ENCODE data around the gene ZNF343. TPM values are rescaled to one million over a fixed set of nuclear protein-coding genes. Genes with fewer than 3 reads are reported as not detected.

The ZNF343 gene
- total RNA-seq, 2 experiments from 2014 or later, result 5.0 to 5.1 TPM

GRCh38 chr20:2480381-2480780, 28.3 kb downstream of the ZNF343 start:
- H3K27ac Mint-ChIP-seq, result no peak overlapping the region
- DNase-seq (no peak), ATAC-seq (ENCODE audit: poor library complexity) (no peak)
- H3K4me1 ChIP-seq (ENCODE audit: insufficient read depth, low read length), result no peaks in the 10 kb centered on the region
- peaks cover 2% of the 10 kb centered on the region for H3K9me3 Mint-ChIP-seq
- peaks cover 65% of the 10 kb centered on the region for H3K36me3 Mint-ChIP-seq (ENCODE audit: low read depth)
- H3K27ac ChIP-seq (ENCODE audit: low read depth in 1 of 2, low read length in 2 of 2), result no peak overlapping the region
- no peaks in the 10 kb centered on the region for H3K27me3 ChIP-seq (ENCODE audit: control insufficient read depth in 1 of 2, insufficient read depth in 2 of 2, low read length in 2 of 2)
- no peaks in the 10 kb centered on the region for H3K27me3 Mint-ChIP-seq
- H3K9me3 ChIP-seq (ENCODE audit: control insufficient read depth in 1 of 2, insufficient read depth in 1 of 2, low read length in 2 of 2), result peaks cover 4 to 14% of the 10 kb centered on the region in 2 experiments
- no peak overlapping the region for H3K4me3 ChIP-seq (ENCODE audit: low read length)
- no peaks in the 10 kb centered on the region for H3K4me1 Mint-ChIP-seq (ENCODE audit: low read depth)
- peaks cover 32% of the 10 kb centered on the region for H3K36me3 ChIP-seq (ENCODE audit: insufficient read depth, low read length)
- H3K4me3 Mint-ChIP-seq, result no peak overlapping the region
- no peak for TF ChIP-seq CTCF (IDR thresholded peaks at IDR 0.05)
- ChIA-PET POLR2A (interaction anchor here (0.8 kb wide), 1 partner anchor 9 kb away, joined by 3 read pairs; no protein-coding TSS in a partner anchor), CTCF (no interaction called here)
- intact Hi-C loops (cut with DNase I, micrococcal nuclease), result no loop called here

- peaks cover 2% of the 10 kb centered on the region for H3K9me3 Mint-ChIP-seq
- Histone ChIP-seq H3K27me3 (ENCODE audit: control insufficient read depth in 1 of 2, insufficient read depth in 2 of 2, low read length in 2 of 2) (no peaks in the 10 kb centered on the region), H3K27ac (ENCODE audit: low read depth in 1 of 2, low read length in 2 of 2) (no peak overlapping the region), H3K4me3 (ENCODE audit: low read length) (no peak overlapping the region), H3K36me3 (ENCODE audit: insufficient read depth, low read length) (peaks cover 7% of the 10 kb centered on the region), H3K4me1 (ENCODE audit: insufficient read depth, low read length) (no peaks in the 10 kb centered on the region), H3K9me3 (ENCODE audit: control insufficient read depth in 1 of 2, insufficient read depth in 1 of 2, low read length in 2 of 2) (peaks cover 4 to 14% of the 10 kb centered on the region in 2 experiments)
- no peaks in the 10 kb centered on the region for H3K27me3 Mint-ChIP-seq
- DNase-seq (no peak), ATAC-seq (ENCODE audit: poor library complexity) (no peak)
- intact Hi-C loops (cut with DNase I, micrococcal nuclease), result no loop called here
- H3K4me3 Mint-ChIP-seq, result no peak overlapping the region
- no peak for TF ChIP-seq CTCF (IDR thresholded peaks at IDR 0.05)
- peaks cover 7% of the 10 kb centered on the region for H3K4me1 Mint-ChIP-seq (ENCODE audit: low read depth)
- POLR2A ChIA-PET, result no interaction called here
- H3K27ac Mint-ChIP-seq, result no peak overlapping the region
- peaks cover 31% of the 10 kb centered on the region for H3K36me3 Mint-ChIP-seq (ENCODE audit: low read depth)
- CTCF ChIA-PET, result interaction anchor here (1.7 kb wide), 1 partner anchor 45 kb away, joined by 6 read pairs; no protein-coding TSS in a partner anchor
Measured at GRCh38 chr20:2476742-2477615, 31.7 kb downstream of the ZNF343 start.

- Histone ChIP-seq H3K36me3 (ENCODE audit: insufficient read depth, low read length) (peaks cover 7% of the 10 kb centered on the region), H3K27ac (ENCODE audit: low read depth in 1 of 2, low read length in 2 of 2) (no peak overlapping the region), H3K9me3 (ENCODE audit: control insufficient read depth in 1 of 2, insufficient read depth in 1 of 2, low read length in 2 of 2) (peaks cover 4 to 13% of the 10 kb centered on the region in 2 experiments), H3K4me1 (ENCODE audit: insufficient read depth, low read length) (peaks cover under 1% of the 10 kb centered on the region), H3K4me3 (ENCODE audit: low read length) (no peak overlapping the region), H3K27me3 (ENCODE audit: control insufficient read depth in 1 of 2, insufficient read depth in 2 of 2, low read length in 2 of 2) (no peaks in the 10 kb centered on the region)
- no peak overlapping the region for H3K27ac Mint-ChIP-seq
- POLR2A ChIA-PET, result no interaction called here
- H3K36me3 Mint-ChIP-seq (ENCODE audit: low read depth), result peaks cover 22% of the 10 kb centered on the region
- ATAC-seq (ENCODE audit: poor library complexity) (no peak), DNase-seq (no peak)
- intact Hi-C loops (cut with DNase I, micrococcal nuclease), result no loop called here
- CTCF ChIA-PET, result interaction anchor here (1.7 kb wide), 1 partner anchor 46 kb away, joined by 6 read pairs; no protein-coding TSS in a partner anchor
- H3K27me3 Mint-ChIP-seq, result no peaks in the 10 kb centered on the region
- no peak for TF ChIP-seq CTCF (IDR thresholded peaks at IDR 0.05)
- no peak overlapping the region for H3K4me3 Mint-ChIP-seq
- peaks cover under 1% of the 10 kb centered on the region for H3K9me3 Mint-ChIP-seq
- peaks cover 10% of the 10 kb centered on the region for H3K4me1 Mint-ChIP-seq (ENCODE audit: low read depth)
Measured at GRCh38 chr20:2475850-2476741, 32.6 kb downstream of the ZNF343 start.

Data from CD4-positive, alpha-beta T cell (primary cell).